Keratinocyte (primary cell): Measurements from ENCODE around the gene SF3A1.

Experiments used
- CTCF ChIP-seq, 3 experiments: IDR thresholded peaks in 1 of 3; conservative IDR thresholded peaks in 1 of 3; optimal IDR thresholded peaks in 1 of 3; 2 replicates in 2 of 3; 3 replicates in 1 of 3; pipeline versions ENCODE3 to v1.5.1; 2011; ENCODE audit warnings: low read length in 3 of 3, mild to moderate bottlenecking in 3 of 3, moderate library complexity in 2 of 3, control low read depth in 1 of 3, inconsistent platforms in 1 of 3; ENCODE audit not compliant: insufficient read depth in 2 of 3; ENCODE audit errors: extremely low read depth in 1 of 3
- EZH2 ChIP-seq: IDR thresholded peaks from one replicate; pipeline ENCODE4 v1.6.1; 2012; ENCODE audit warnings: inconsistent platforms, mild to moderate bottlenecking, low read length, moderate library complexity

GRCh38 chr22:30404307-30404706, 47.6 kb upstream of the SF3A1 start:
- TF ChIP-seq CTCF (optimal IDR thresholded peaks at IDR 0.05 in 1 of 3, IDR thresholded peaks at IDR 0.05 in 1 of 3, conservative IDR thresholded peaks at IDR 0.05 in 1 of 3; ENCODE audit: extremely low read depth in 1 of 3, insufficient read depth in 2 of 3, low read length in 3 of 3), result no peak
- TF ChIP-seq EZH2, result no peak
